H1 (cell line): ENCODE measurements around the gene ZFYVE1. TPM values are rescaled to one million over a fixed set of nuclear protein-coding genes. Genes with fewer than 3 reads are reported as not detected.

Experiments
- CTCF ChIA-PET: fragments of 300-600 bp; sonication (Branson Sonifier 250); formaldehyde crosslinking; loops from one replicate; lab custom pipeline; 2021; ENCODE audit not compliant: partially characterized antibody; lab: Charles Lee
- POLR2A ChIA-PET: fragments of 300-600 bp; sonication (Branson Sonifier 250); formaldehyde crosslinking; loops from one replicate; lab custom pipeline; 2021; ENCODE audit warnings: inconsistent platforms; ENCODE audit not compliant: partially characterized antibody; lab: Charles Lee
- DNase-seq, 2 experiments: peaks; one replicate each; pipeline versions ENCODE4 v3.0.0 to v3.0.0-alpha.2; 2010 to 2022; ENCODE audit warnings: low spot score in 2 of 2, low read depth in 1 of 2, mixed read lengths in 1 of 2
- FAIRE-seq: peaks from 2 replicates; lab custom pipeline; 2011; peaks lifted over from hg19 to GRCh38; lab: Jason Lieb, UNC
- H2AFZ ChIP-seq: 2 replicates; pipeline ENCODE4 v1.8.1; 2012; ENCODE audit warnings: low read length, inconsistent platforms
- H2AK5ac ChIP-seq: 2 replicates; pipeline ENCODE4 v1.6.1; 2013; ENCODE audit warnings: low read depth, low read length
- H2BK120ac ChIP-seq: replicated peaks from 2 replicates; pipeline ENCODE3; 2013; ENCODE audit warnings: low read depth, low read length, inconsistent platforms
- H2BK12ac ChIP-seq: 2 replicates; pipeline ENCODE4 v1.6.1; 2013; ENCODE audit warnings: low read depth, low read length
- H2BK15ac ChIP-seq: 2 replicates; pipeline ENCODE4 v1.6.1; 2013; ENCODE audit warnings: low read length
- H2BK20ac ChIP-seq: 2 replicates; pipeline ENCODE4 v1.6.1; 2013; ENCODE audit warnings: low read length
- H2BK5ac ChIP-seq: 2 replicates; pipeline ENCODE4 v1.6.1; 2013; ENCODE audit warnings: low read depth, low read length
- H3K14ac ChIP-seq: 2 replicates; pipeline ENCODE4 v1.6.1; 2013; ENCODE audit warnings: inconsistent platforms; ENCODE audit not compliant: insufficient read length
- H3K18ac ChIP-seq: 2 replicates; pipeline ENCODE4 v1.6.1; 2013; ENCODE audit warnings: low read length; ENCODE audit errors: extremely low read depth
- H3K23ac ChIP-seq: 2 replicates; pipeline ENCODE4 v1.6.1; 2013; ENCODE audit warnings: inconsistent platforms; ENCODE audit not compliant: insufficient read length
- H3K23me2 ChIP-seq: 2 replicates; pipeline ENCODE4 v1.6.1; 2013; ENCODE audit warnings: low read depth, low read length
- H3K27ac ChIP-seq: 2 replicates; pipeline ENCODE4 v1.6.1; 2011; ENCODE audit warnings: low read depth, low read length, inconsistent platforms
- H3K27me3 ChIP-seq, 4 experiments: replicated peaks in 1 of 4; 1 replicate in 1 of 4; 2 replicates in 3 of 4; pipeline versions ENCODE4 v1.6.1 to v1.8.1; 2011 to 2013; ENCODE audit warnings: low read length in 3 of 4, mild to moderate bottlenecking in 3 of 4, inconsistent platforms in 2 of 4, mixed read lengths in 2 of 4, moderate library complexity in 1 of 4; ENCODE audit not compliant: control insufficient read depth in 3 of 4, insufficient read depth in 3 of 4; ENCODE audit errors: extremely low read depth in 1 of 4
- H3K36me3 ChIP-seq, 4 experiments: 2 replicates each; pipeline versions ENCODE4 v1.6.1 to v1.8.1; 2011 to 2013; ENCODE audit warnings: mild to moderate bottlenecking in 4 of 4, low read length in 3 of 4, moderate library complexity in 2 of 4, control low read depth in 1 of 4, inconsistent platforms in 1 of 4; ENCODE audit not compliant: insufficient read depth in 4 of 4, control insufficient read depth in 2 of 4
- H3K4ac ChIP-seq: replicated peaks from 2 replicates; pipeline ENCODE3; 2013; ENCODE audit warnings: low read length, low read depth, mixed read lengths, inconsistent platforms; ENCODE audit not compliant: insufficient read length
- H3K4me1 ChIP-seq, 4 experiments: replicated peaks in 1 of 4; 1 replicate in 1 of 4; 2 replicates in 3 of 4; pipeline versions ENCODE4 v1.6.1 to v1.8.1; 2011 to 2013; ENCODE audit warnings: low read length in 3 of 4, inconsistent platforms in 2 of 4, mixed read lengths in 1 of 4; ENCODE audit not compliant: insufficient read depth in 4 of 4, control insufficient read depth in 3 of 4
- H3K4me2 ChIP-seq, 2 experiments: 2 replicates each; pipeline versions ENCODE4 v1.6.1 to v1.8.1; 2011 to 2013; ENCODE audit warnings: low read depth in 2 of 2, low read length in 2 of 2, control low read depth in 1 of 2, inconsistent platforms in 1 of 2, mild to moderate bottlenecking in 1 of 2; ENCODE audit not compliant: insufficient read depth in 1 of 2
- H3K4me3 ChIP-seq, 4 experiments: fragments of 200-600, 300-600 bp in 1 of 4; sonication (generic), shearing (Covaris generic), sonication (Bioruptor Twin) in 1 of 4; 2 replicates each; pipeline versions ENCODE4 v1.5.1 to v1.8.1; 2011 to 2016; ENCODE audit warnings: low read length in 4 of 4, low read depth in 3 of 4, control low read depth in 2 of 4, inconsistent platforms in 2 of 4, mild to moderate bottlenecking in 2 of 4, mixed read lengths in 1 of 4, moderate library complexity in 1 of 4; ENCODE audit not compliant: insufficient read depth in 2 of 4; ENCODE audit errors: extremely low read depth in 1 of 4
- H3K56ac ChIP-seq: replicated peaks from 2 replicates; pipeline ENCODE3; 2013; ENCODE audit warnings: low read depth, mild to moderate bottlenecking, mixed read lengths, low read length, inconsistent platforms; ENCODE audit not compliant: insufficient read length
- H3K79me1 ChIP-seq: 2 replicates; pipeline ENCODE4 v1.6.1; 2013; ENCODE audit warnings: low read depth, low read length, control low read depth
- H3K79me2 ChIP-seq, 2 experiments: 2 replicates each; pipeline versions ENCODE4 v1.6.1 to v1.8.1; 2012 to 2013; ENCODE audit warnings: low read length in 2 of 2, mild to moderate bottlenecking in 2 of 2, inconsistent platforms in 1 of 2; ENCODE audit not compliant: insufficient read depth in 2 of 2, control insufficient read depth in 1 of 2
- H3K9ac ChIP-seq, 4 experiments: replicated peaks in 1 of 4; 1 replicate in 1 of 4; 2 replicates in 3 of 4; pipeline versions ENCODE4 v1.6.1 to v1.8.1; 2011 to 2013; ENCODE audit warnings: low read depth in 3 of 4, low read length in 3 of 4, control low read depth in 2 of 4, mild to moderate bottlenecking in 2 of 4, moderate library complexity in 2 of 4, inconsistent platforms in 1 of 4; ENCODE audit errors: extremely low read depth in 1 of 4
- H3K9me3 ChIP-seq, 2 experiments: 2 replicates each; pipeline versions ENCODE4 v1.6.1 to v1.8.1; 2012 to 2013; ENCODE audit warnings: mild to moderate bottlenecking in 2 of 2, moderate library complexity in 2 of 2, control low read depth in 1 of 2, inconsistent platforms in 1 of 2, low read depth in 1 of 2, low read length in 1 of 2, mixed read lengths in 1 of 2; ENCODE audit not compliant: insufficient read depth in 2 of 2
- H4K20me1 ChIP-seq, 2 experiments: replicated peaks in 1 of 2; 2 replicates each; pipeline versions ENCODE3 to v1.8.1; 2011 to 2013; ENCODE audit warnings: inconsistent platforms in 2 of 2, low read length in 2 of 2, mild to moderate bottlenecking in 1 of 2; ENCODE audit not compliant: insufficient read depth in 2 of 2, control insufficient read depth in 1 of 2
- H4K5ac ChIP-seq: 2 replicates; pipeline ENCODE4 v1.6.1; 2013; ENCODE audit warnings: low read length, low read depth, mixed read lengths, inconsistent platforms; ENCODE audit not compliant: insufficient read length
- H4K8ac ChIP-seq: 2 replicates; pipeline ENCODE4 v1.8.0; 2013; ENCODE audit warnings: mild to moderate bottlenecking, moderate library complexity, low read length, inconsistent platforms; ENCODE audit not compliant: insufficient read depth; ENCODE audit errors: extremely low read depth
- H4K91ac ChIP-seq: replicated peaks from 2 replicates; pipeline ENCODE3; 2013; ENCODE audit warnings: low read length, mixed read lengths, inconsistent platforms; ENCODE audit not compliant: insufficient read length
- ASH2L ChIP-seq: fragments of 200-600, 300-600 bp; sonication (generic); IDR thresholded peaks from one replicate; pipeline ENCODE4 v1.7.1; 2017; ENCODE audit warnings: low read length
- ATF2 ChIP-seq: IDR thresholded peaks from 2 replicates; pipeline ENCODE4 v1.6.1; 2012; ENCODE audit warnings: low read length, inconsistent platforms
- CBX8 ChIP-seq: fragments of 300-800, 300-1000 bp; sonication (generic); IDR thresholded peaks from 2 replicates; pipeline ENCODE4 v1.7.1; 2016; ENCODE audit warnings: low read depth, low read length, borderline replicate concordance
- CREB1 ChIP-seq: IDR thresholded peaks from 2 replicates; pipeline ENCODE4 v1.6.1; 2012; ENCODE audit warnings: inconsistent platforms
- EGR1 ChIP-seq: IDR thresholded peaks from 2 replicates; pipeline ENCODE4 v1.6.1; 2011; ENCODE audit warnings: low read depth, low read length, borderline replicate concordance
- GTF2F1 ChIP-seq: IDR thresholded peaks from 2 replicates; pipeline ENCODE4 v1.6.1; 2012; ENCODE audit warnings: low read depth, low read length, improper control_type of control experiment, borderline replicate concordance
- HDAC6 ChIP-seq: IDR thresholded peaks from one replicate; pipeline ENCODE4 v1.7.1; 2012; ENCODE audit warnings: low read depth, mild to moderate bottlenecking, inconsistent platforms, low read length, moderate library complexity
- KDM4A ChIP-seq: IDR thresholded peaks from one replicate; pipeline ENCODE4 v1.7.1; 2012; ENCODE audit warnings: low read depth, mild to moderate bottlenecking, moderate library complexity, low read length, inconsistent platforms; ENCODE audit not compliant: severe bottlenecking
- MAFK ChIP-seq: IDR thresholded peaks from 2 replicates; pipeline ENCODE4 v1.6.1; 2012; ENCODE audit warnings: low read depth, mild to moderate bottlenecking, improper control_type of control experiment, low read length
- NANOG ChIP-seq: IDR thresholded peaks from 2 replicates; pipeline ENCODE4 v1.6.1; 2011; ENCODE audit warnings: low read length, low read depth, mild to moderate bottlenecking, inconsistent platforms; ENCODE audit not compliant: insufficient read depth, poor library complexity, severe bottlenecking
- SIN3A ChIP-seq, 2 experiments: IDR thresholded peaks in 1 of 2; conservative IDR thresholded peaks in 1 of 2; 2 replicates each; pipeline ENCODE4 v1.6.1; 2011 to 2012; ENCODE audit warnings: low read length in 2 of 2, improper control_type of control experiment in 1 of 2, low read depth in 1 of 2, mild to moderate bottlenecking in 1 of 2
- SP1 ChIP-seq: IDR thresholded peaks from 2 replicates; pipeline ENCODE4 v1.6.1; 2011; ENCODE audit warnings: low read depth, low read length
- TAF7 ChIP-seq: optimal IDR thresholded peaks from 2 replicates; pipeline ENCODE3; 2011; ENCODE audit warnings: low read depth, mild to moderate bottlenecking, inconsistent platforms, low read length, moderate library complexity, borderline replicate concordance
- WGBS, 2 experiments: shearing (Covaris generic) in 1 of 2; methylation state at CpG; one replicate each; pipeline versions ENCODE4 v1.1.6 to v1.1.7; 2013 to 2015; ENCODE audit warnings: low lambda C conversion rate in 2 of 2, mixed read lengths in 2 of 2, inconsistent platforms in 1 of 2, low coverage in 1 of 2, missing lambda C conversion rate in 1 of 2; ENCODE audit not compliant: insufficient replicate concordance in 2 of 2, insufficient coverage in 1 of 2, insufficient read length in 1 of 2; ENCODE audit errors: extremely low coverage in 1 of 2, missing lambda C conversion rate in 1 of 2; 5-methylcytosine and 5-hydroxymethylcytosine counted together
- polyA plus RNA-seq, 7 experiments: library from polyadenylated mRNA; depleted of rRNA in 3 of 7; stranded (reverse) in 5 of 7; unstranded in 2 of 7; fragments of >200 nt in 5 of 7; fragments of 200-250 nt in 2 of 7; gene quantifications; 1 replicate in 5 of 7; 2 replicates in 1 of 7; 4 replicates in 1 of 7; pipeline versions ENCODE4 v1.2.1 to v1.2.3, GENCODE V29; 2011 to 2013; ENCODE audit warnings: missing spikeins in 2 of 7, mixed read lengths in 2 of 7
- total RNA-seq: library from RNA; stranded (reverse); fragmentation: NEBNext Ultra II Directional; extraction: Animal tissue kit (Norgen Biotek cat#: 25700); gene quantifications from 2 replicates; pipeline ENCODE4 v1.2.1, GENCODE V29; 2021

Gene ZFYVE1
- total and polyA plus RNA-seq, 2 of the 8 experiments (the other 6 are each of a cell fraction or from before 2014, with no cell fraction given): 9.8 to 12.5 TPM

GRCh38 chr14:73047808-73048207 is 20.9 kb upstream of the ZFYVE1 start:
- H2AFZ ChIP-seq: no peak overlapping the region
- no peaks in the 10 kb centered on the region for H3K9me3 ChIP-seq
- no peak overlapping the region for H3K14ac ChIP-seq
- no peaks in the 10 kb centered on the region for H3K23me2 ChIP-seq
- WGBS, 2 experiments: 100% methylated on average over 1 of the region's 1 CpG; no CpG with 5 or more reads in 1 of the 2 experiments
- POLR2A ChIA-PET: interaction anchor here (0.6 to 4.3 kb wide), 3 partner anchors 11 to 1725 kb away, joined by 3 to 31 read pairs (median 4); partner anchors contain the start of gene RBM25
- no peak overlapping the region for H2BK120ac ChIP-seq
- no peak overlapping the region for H3K18ac ChIP-seq
- no peak overlapping the region for H2AK5ac ChIP-seq
- H2BK5ac ChIP-seq: no peak overlapping the region
- CTCF ChIA-PET: interaction anchor here (1.3 kb wide), 1 partner anchor 73 kb away, joined by 3 read pairs; no protein-coding TSS in a partner anchor
- no peak for DNase-seq
- no peak overlapping the region for H3K23ac ChIP-seq
- no peaks in the 10 kb centered on the region for H4K20me1 ChIP-seq
- H3K4me1 ChIP-seq: no peaks in the 10 kb centered on the region
- no peaks in the 10 kb centered on the region for H3K79me1 ChIP-seq
- H4K5ac ChIP-seq: no peak overlapping the region
- H3K79me2 ChIP-seq: no peaks in the 10 kb centered on the region
- no peak overlapping the region for H3K9ac ChIP-seq
- H3K4me3 ChIP-seq: no peak overlapping the region
- no peak overlapping the region for H4K8ac ChIP-seq
- no peak overlapping the region for H3K27ac ChIP-seq
- no peak overlapping the region for H2BK20ac ChIP-seq
- H3K4ac ChIP-seq: no peak overlapping the region
- H2BK15ac ChIP-seq: no peak overlapping the region
- H4K91ac ChIP-seq: no peak overlapping the region
- no peak overlapping the region for H3K56ac ChIP-seq
- no peak overlapping the region for H2BK12ac ChIP-seq
- H3K36me3 ChIP-seq: no peaks in the 10 kb centered on the region
- H3K27me3 ChIP-seq: no peaks in the 10 kb centered on the region
- FAIRE-seq: no peak
- no peak overlapping the region for H3K4me2 ChIP-seq
- TF ChIP-seq MAFK: no peak
- no peak for TF ChIP-seq TAF7
- no peak for TF ChIP-seq SP1
- TF ChIP-seq SIN3A (conservative IDR thresholded peaks at IDR 0.05 in 1 of 2, IDR thresholded peaks at IDR 0.05 in 1 of 2; ENCODE audit: low read depth in 1 of 2, low read length in 2 of 2): no peak
- TF ChIP-seq GTF2F1: no peak
- no peak for TF ChIP-seq KDM4A
- TF ChIP-seq CREB1: no peak
- TF ChIP-seq ATF2: no peak
- no peak for TF ChIP-seq HDAC6
- no peak for TF ChIP-seq CBX8
- TF ChIP-seq ASH2L: no peak
- TF ChIP-seq EGR1: no peak
- TF ChIP-seq NANOG: no peak
